GM21515 (cell line): ENCODE results near the gene PLPPR4.

Experiments
- ATAC-seq: cut with Tn5 transposase; IDR thresholded peaks from one replicate; pipeline ENCODE4 v1.9.1; 2021; ENCODE audit not compliant: unreplicated experiment

Gene PLPPR4

DNA sequence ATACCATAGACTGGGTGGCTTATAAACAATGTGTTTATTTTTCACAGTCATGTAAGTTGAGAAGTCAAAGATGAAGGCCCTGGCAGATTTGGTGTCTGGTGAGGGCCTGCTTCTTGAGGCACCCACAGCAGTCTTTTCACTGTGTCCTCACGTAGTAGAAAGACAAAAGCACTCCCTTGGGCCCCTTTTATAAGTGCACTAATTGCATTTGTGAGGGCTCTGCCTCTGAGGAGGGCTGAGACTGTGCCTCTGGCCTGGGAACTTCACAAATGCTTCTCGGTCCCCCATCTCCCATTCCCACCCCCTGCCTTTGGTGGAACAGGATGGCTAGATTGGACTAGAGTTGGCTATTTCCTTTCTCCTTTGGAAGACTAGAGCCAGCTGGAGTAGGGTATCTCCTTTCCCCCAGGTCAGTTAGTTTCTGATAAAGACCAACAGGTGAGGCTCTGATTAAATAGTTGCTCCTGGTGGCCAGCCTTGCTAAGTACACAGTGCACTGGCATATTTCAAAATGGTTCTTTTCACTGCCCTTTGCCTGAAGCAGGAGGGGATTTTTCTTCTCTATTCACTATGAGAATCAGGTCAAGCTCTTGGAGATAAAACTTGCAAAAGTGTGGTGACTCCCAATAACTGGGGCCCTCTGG is 82.9 kb downstream of the PLPPR4 start:
- ATAC-seq = no peak

GRCh38 chr1:99348397-99349132 is 84.3 kb downstream of the PLPPR4 start:
- ATAC-seq = no peak

DNA sequence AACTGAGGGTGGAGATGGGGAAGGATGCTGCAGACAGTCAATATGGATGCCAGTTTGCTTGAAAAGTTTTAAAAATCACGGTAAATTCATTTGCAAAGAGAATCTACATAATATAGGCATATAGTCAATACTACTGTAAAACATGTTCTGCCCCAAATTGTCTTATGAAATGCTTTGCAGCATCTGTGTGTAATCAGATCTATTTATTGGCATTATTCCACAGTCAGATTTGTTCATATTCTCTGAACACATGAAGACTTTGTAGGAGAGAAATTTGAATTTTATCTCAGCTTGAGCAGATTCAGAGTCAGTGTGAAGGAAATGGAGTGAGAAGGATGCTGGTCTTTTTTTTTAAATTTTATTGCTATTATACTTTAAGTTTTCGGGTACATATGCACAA is 88.5 kb downstream of the PLPPR4 start:
- ATAC-seq = no peak

- no peak for ATAC-seq
Measured at GRCh38 chr1:99358770-99359169, 94.5 kb downstream of the PLPPR4 start.
